ENCODE data around the gene RNMT.
"Not testable (repeated sequence)": the region's sequence is repeated elsewhere in the genome, so short reads cannot be mapped to it uniquely, and the experiment has no call there.

Gene RNMT

DNA sequence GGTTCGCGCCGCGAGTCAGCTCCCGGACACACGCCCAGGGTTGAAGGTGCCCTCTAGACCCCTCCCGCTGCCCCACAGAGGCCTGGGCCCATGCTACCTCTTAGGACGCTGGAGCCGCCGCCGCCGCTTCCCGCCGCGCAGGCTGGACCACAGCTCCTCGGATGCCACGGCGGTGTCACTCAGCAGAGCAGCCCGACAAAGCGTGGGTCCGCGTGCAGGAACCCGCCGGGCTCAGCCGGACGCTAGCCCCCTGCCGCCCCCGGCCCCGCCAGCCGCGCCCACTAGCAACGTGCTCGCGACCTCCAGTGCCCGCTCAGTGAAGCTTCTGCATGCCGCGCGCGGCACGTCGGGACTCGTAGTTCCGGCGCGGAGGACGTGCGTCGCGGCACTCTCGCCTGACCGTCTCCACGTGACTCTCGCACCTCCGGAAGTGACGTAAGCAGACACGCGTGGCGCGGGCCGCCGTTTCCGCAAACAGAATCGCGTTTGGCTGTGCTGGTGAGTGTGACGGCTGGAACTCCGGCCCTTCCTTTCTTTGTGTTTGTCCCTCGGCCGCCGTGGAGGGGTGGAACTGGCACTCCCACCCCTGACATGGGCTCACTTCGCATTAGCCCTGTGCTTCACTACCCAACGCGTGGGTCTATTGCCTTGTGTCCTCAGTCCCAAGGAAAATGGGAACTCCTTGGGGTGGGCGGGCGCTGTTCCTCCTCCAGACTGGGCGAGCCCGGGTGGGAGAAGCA, at the start of gene RNMT, which contains the start of gene FAM210A:
Gene RNMT (plus strand): TSS at position 442 of the 740 bp plus-strand sequence. CDS start 4,845 bp downstream, outside the sequence.
Gene FAM210A (minus strand): TSS at position 327 of the 740 bp plus-strand sequence. CDS start 44,481 bp downstream, outside the sequence.
- TF ChIP-seq, protein P1, sequence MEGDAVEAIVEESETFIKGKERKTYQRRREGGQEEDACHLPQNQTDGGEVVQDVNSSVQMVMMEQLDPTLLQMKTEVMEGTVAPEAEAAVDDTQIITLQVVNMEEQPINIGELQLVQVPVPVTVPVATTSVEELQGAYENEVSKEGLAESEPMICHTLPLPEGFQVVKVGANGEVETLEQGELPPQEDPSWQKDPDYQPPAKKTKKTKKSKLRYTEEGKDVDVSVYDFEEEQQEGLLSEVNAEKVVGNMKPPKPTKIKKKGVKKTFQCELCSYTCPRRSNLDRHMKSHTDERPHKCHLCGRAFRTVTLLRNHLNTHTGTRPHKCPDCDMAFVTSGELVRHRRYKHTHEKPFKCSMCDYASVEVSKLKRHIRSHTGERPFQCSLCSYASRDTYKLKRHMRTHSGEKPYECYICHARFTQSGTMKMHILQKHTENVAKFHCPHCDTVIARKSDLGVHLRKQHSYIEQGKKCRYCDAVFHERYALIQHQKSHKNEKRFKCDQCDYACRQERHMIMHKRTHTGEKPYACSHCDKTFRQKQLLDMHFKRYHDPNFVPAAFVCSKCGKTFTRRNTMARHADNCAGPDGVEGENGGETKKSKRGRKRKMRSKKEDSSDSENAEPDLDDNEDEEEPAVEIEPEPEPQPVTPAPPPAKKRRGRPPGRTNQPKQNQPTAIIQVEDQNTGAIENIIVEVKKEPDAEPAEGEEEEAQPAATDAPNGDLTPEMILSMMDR (IDR thresholded peaks at IDR 0.05; ENCODE audit: low read length, missing control alignments): no peak
- DNase-seq (ENCODE audit: low read depth): peak; percentile 98

DNA sequence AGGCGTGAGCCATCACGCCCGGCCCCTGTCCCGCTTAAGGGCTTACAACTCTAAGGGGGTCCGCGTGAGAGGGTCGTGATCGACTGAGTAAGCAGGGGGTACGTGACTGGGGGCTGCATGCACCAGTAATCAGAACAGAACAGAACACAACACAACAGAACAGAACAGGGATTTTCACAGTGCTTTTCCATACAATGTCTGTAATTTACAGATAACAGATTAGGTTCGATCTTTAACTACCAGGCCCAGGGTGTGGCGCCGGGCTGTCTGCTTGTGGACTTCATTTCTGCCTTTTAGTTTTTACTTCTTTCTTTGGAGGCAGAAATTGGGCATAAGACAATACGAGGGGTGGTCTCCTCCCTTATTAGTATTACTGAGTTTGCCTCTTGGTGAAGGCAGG, 49.1 kb upstream of the RNMT start:
- H3K4me3 ChIP-seq (replicated peaks; ENCODE audit: low read depth, low read length); DNase-seq (ENCODE audit: low read depth): not testable (repeated sequence)

More for the DNA sequence above, at the start of gene RNMT, which contains the start of gene FAM210A:
- peak within 1 kb of the TSS; percentile 91 for H3K4me3 ChIP-seq (replicated peaks; ENCODE audit: low read depth, low read length)

DNA sequence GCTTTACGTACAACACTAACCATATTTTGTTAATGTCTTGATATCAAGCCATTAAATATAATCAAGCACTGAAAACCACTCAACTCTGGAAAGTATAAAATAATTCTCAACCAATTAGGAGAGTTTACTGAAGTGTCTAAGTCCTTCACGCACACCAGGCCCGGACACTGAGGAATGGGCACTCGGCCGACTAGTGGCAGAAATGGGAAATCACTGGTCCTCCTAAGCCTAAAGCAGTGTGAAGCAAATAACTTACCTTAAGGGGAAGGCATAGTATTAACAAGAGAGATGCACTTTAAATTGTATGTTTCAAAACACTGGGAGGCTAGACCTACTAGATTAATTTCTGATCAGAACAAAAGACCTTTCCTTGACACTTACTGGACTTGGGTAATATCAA, 45.9 kb upstream of the RNMT start:
- no peak overlapping the region for H3K4me3 ChIP-seq (replicated peaks; ENCODE audit: low read depth, low read length)
- TF ChIP-seq, protein P1 (IDR thresholded peaks at IDR 0.05; ENCODE audit: low read length, missing control alignments): peak; percentile 28
- DNase-seq (ENCODE audit: low read depth): no peak

DNA sequence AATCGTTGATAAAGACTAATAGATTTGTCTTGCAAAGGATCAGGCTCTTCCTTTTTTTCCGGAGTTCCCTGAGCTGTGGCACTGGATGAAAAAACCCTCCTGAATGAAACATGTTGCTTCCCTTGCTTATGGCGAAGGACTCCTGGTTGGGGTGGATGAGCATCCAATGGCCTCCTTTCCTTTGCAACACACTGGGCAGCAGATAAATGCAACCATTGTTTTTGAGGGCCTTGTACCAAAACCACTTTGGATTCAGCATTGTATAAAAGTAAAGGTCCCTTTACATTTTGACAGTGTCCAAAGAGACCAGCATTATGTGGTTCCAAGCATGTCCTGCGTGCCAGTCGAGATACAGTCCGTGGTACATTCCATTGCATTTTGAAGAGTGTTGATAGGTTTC, 44.8 kb upstream of the RNMT start:
- TF ChIP-seq, protein P1 (IDR thresholded peaks at IDR 0.05; ENCODE audit: low read length, missing control alignments): no peak
- no peak overlapping the region for H3K4me3 ChIP-seq (replicated peaks; ENCODE audit: low read depth, low read length)
- no peak for DNase-seq (ENCODE audit: low read depth)

DNA sequence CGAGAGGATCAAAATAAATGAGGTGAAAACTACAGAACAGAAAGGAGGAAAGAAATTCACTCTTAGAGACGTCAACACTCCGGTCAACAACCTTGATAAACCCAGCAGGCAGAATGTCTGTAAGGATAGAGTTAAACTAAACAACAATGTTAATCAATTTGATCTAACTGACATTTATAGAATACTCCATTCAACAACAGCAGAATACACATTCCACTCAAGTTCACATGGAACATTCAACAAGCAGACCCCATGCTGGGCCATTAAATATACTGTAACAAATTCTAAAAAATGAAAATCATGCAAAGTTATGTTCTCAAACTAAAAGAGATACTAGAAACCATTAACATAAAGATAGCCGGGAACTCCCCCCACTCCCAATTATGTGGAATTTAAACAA, 41.9 kb upstream of the RNMT start:
- no peak overlapping the region for H3K4me3 ChIP-seq (replicated peaks; ENCODE audit: low read depth, low read length)
- TF ChIP-seq, protein P1 (IDR thresholded peaks at IDR 0.05; ENCODE audit: low read length, missing control alignments): no peak
- no peak for DNase-seq (ENCODE audit: low read depth)

DNA sequence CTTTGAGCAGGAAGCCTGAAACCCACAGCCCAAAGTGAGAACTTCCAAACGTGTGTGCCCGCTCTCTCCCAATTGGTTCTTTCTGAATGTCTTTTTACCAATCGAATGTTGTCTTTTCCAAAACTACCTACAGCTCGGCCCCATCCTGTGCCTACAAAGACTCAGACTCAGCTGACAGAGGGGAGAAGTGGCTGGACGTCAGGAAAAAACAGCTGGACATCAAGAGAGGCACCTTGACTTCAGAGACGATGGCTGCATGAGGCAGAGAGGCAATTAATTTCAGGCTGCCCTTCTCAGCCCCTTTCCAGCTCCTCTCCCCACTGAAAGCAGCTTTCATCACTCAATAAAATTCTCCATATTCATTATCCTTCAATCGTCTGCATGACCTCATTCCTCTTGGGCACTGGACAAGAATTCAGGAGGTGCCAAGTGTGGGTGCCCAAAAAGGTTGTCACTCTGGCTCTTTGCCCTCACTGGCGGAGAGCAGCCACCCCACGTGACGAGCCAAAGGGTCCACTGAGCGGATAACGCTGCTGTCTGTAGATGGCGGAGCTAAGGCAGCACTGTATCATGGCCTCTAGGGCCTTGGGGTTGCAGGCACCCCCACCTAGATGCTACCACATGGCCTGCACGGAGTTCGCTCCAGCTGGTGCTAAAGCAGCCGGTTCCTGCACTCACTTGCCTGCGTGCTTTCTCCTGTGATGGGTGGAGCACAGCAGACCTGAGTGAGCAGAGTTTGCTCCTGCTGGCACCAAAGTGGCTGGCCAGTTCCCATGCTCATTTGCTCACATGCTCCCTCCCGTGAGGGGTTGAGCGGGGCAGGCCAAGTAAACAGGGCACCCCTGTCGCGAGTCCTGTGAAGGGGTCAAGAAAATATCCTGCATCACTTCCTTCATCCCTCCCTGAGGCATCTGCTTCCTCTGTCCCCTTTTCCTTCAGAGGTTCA, 38.0 kb upstream of the RNMT start:
- no peak for DNase-seq (ENCODE audit: low read depth)
- H3K4me3 ChIP-seq (replicated peaks; ENCODE audit: low read depth, low read length): no peak overlapping the region
- TF ChIP-seq, protein P1 (IDR thresholded peaks at IDR 0.05; ENCODE audit: low read length, missing control alignments): no peak

DNA sequence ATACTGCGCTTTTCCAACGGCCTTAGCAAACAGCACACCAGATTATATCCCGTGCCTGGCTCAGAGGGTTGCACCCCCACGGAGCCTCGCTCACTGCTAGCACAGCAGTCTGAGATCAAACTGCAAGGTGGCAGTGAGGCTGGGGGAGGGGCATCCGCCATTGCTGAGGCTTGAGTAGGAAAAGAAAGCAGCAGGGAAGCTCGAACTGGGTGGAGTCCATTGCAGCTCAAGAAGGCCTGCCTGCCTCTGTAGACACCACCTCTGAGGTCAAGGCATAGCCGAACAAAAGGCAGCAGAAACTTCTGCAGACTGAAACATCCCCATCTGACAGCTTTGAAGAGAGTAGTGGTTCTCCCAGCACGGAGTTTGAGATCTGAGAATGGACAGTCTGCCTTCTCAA, 36.4 kb upstream of the RNMT start:
- H3K4me3 ChIP-seq (replicated peaks; ENCODE audit: low read depth, low read length); DNase-seq (ENCODE audit: low read depth): not testable (repeated sequence)

DNA sequence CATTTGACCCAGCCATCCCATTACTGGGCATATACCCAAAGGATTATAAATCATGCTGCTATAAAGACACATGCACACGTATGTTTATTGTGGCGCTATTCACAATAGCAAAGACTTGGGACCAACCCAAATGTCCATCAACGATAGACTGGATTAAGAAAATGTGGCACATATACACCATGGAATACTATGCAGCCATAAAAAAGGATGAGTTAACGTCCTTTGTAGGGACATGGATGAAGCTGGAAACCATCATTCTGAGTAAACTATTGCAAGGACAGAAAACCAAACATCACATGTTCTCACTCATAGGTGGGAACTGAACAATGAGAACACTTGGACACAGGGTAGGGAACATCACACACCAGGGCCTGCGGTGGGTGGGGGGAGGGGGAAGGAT, 31.1 kb upstream of the RNMT start:
- H3K4me3 ChIP-seq (replicated peaks; ENCODE audit: low read depth, low read length); DNase-seq (ENCODE audit: low read depth): not testable (repeated sequence)
